GM12875 (cell line): ENCODE data around the gene MAGI1.

Experiments used
- H3K4me3 ChIP-seq: one replicate; pipeline ENCODE4 v1.5.1; 2011; ENCODE audit warnings: low read depth, low read length, control low read depth
- CTCF ChIP-seq: IDR thresholded peaks from 2 replicates; pipeline ENCODE4 v1.5.1; 2011; ENCODE audit warnings: low read depth, mild to moderate bottlenecking, control low read depth, inconsistent platforms, low read length, moderate library complexity, borderline replicate concordance; ENCODE audit not compliant: insufficient read depth

The MAGI1 gene

GRCh38 chr3:65379223-65379622 is 659.5 kb downstream of the MAGI1 start:
- no peak overlapping the region for H3K4me3 ChIP-seq
- no peak for TF ChIP-seq CTCF

- H3K4me3 ChIP-seq: no peak overlapping the region
- TF ChIP-seq CTCF: no peak
Observed at GRCh38 chr3:65377637-65378036, 661.1 kb downstream of the MAGI1 start.

GRCh38 chr3:65376426-65376825 is 662.3 kb downstream of the MAGI1 start:
- no peak overlapping the region for H3K4me3 ChIP-seq
- TF ChIP-seq CTCF: no peak

GRCh38 chr3:65371053-65371452 is 667.7 kb downstream of the MAGI1 start:
- TF ChIP-seq CTCF: no peak
- no peak overlapping the region for H3K4me3 ChIP-seq

GRCh38 chr3:65368866-65369265 is 669.9 kb downstream of the MAGI1 start:
- no peak for TF ChIP-seq CTCF

GRCh38 chr3:65362688-65363087 is 676.0 kb downstream of the MAGI1 start:
- no peak for TF ChIP-seq CTCF
- H3K4me3 ChIP-seq: no peak overlapping the region

More at GRCh38 chr3:65368866-65369265, 669.9 kb downstream of the MAGI1 start:
- H3K4me3 ChIP-seq: no peak overlapping the region

- TF ChIP-seq CTCF: no peak
- no peak overlapping the region for H3K4me3 ChIP-seq
Observed at GRCh38 chr3:65361448-65361847, 677.3 kb downstream of the MAGI1 start.
